Ishikawa (cell line): Measurements from ENCODE around the gene PSMG4.

Experiments
- CEBPB ChIP-seq: IDR thresholded peaks from 2 replicates; pipeline ENCODE4 v1.6.1; 2012
- CREB1 ChIP-seq: IDR thresholded peaks from 2 replicates; pipeline ENCODE4 v1.6.1; 2012; ENCODE audit warnings: low read depth
- EP300 ChIP-seq: IDR thresholded peaks from 2 replicates; pipeline ENCODE4 v1.6.1; 2012; ENCODE audit warnings: borderline replicate concordance
- MAX ChIP-seq: IDR thresholded peaks from 2 replicates; pipeline ENCODE4 v1.6.1; 2012
- NFIC ChIP-seq: IDR thresholded peaks from 2 replicates; pipeline ENCODE4 v1.6.1; 2012
- RAD21 ChIP-seq: IDR thresholded peaks from 2 replicates; pipeline ENCODE4 v1.6.1; 2012; ENCODE audit warnings: low read depth
- REST ChIP-seq: IDR thresholded peaks from 2 replicates; pipeline ENCODE4 v1.6.1; 2012; ENCODE audit warnings: low read depth, mild to moderate bottlenecking
- TAF1 ChIP-seq: IDR thresholded peaks from 2 replicates; pipeline ENCODE4 v1.6.1; 2012; ENCODE audit warnings: low read depth, mild to moderate bottlenecking
- TEAD4 ChIP-seq: IDR thresholded peaks from 2 replicates; pipeline ENCODE4 v1.6.1; 2012
- YY1 ChIP-seq: IDR thresholded peaks from 2 replicates; pipeline ENCODE4 v1.6.1; 2012; ENCODE audit warnings: low read depth
- ZBTB7A ChIP-seq: IDR thresholded peaks from 2 replicates; pipeline ENCODE4 v1.6.1; 2012; ENCODE audit warnings: low read depth

GRCh38 chr6:3291987-3292386, 33.2 kb downstream of the PSMG4 start:
- TF ChIP-seq EP300 (no peak), REST (no peak), TEAD4 (no peak), MAX (no peak), YY1 (no peak), NFIC (no peak), ZBTB7A (no peak), TAF1 (no peak), RAD21 (no peak), CEBPB (no peak), CREB1 (no peak)
